ENCODE results near the gene KCNIP4.

DNA sequence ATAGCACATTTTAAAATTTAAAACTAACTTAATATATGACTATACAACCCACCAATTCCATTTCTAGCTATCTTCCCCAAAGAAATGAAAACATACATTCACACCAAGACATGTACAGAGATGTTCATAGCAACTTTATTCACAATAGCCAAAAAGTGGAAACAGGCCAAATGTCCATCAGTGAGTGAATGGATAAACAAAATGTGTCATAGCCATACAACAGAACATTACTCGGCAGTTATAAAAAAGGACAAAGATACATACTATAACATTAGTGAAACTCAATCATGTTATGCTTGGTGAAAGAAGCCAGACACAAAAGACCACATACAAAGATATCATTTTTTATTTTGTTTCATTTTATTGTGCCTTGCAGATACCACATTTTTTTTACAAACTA, 851.5 kb downstream of the KCNIP4 start:
- no peak for TF ChIP-seq EZH2 (IDR thresholded peaks at IDR 0.05)
- no peak for TF ChIP-seq POLR2AphosphoS5 (IDR thresholded peaks at IDR 0.05; ENCODE audit: borderline replicate concordance, low read depth, low read length)
- TF ChIP-seq FOXP2 (optimal IDR thresholded peaks at IDR 0.05; ENCODE audit: control extremely low read depth, extremely low read length, insufficient read depth): no peak
